H54 (cell line): Measurements from ENCODE around the gene ABTB2.

ENCODE experiments used
- DNase-seq: peaks from one replicate; pipeline ENCODE4 v3.0.0; 2011; ENCODE audit warnings: low spot score, mixed read lengths; ENCODE audit not compliant: insufficient read length
- FAIRE-seq: peaks from 3 replicates; lab custom pipeline; 2011; peaks lifted over from hg19 to GRCh38; lab: Jason Lieb, UNC
- POLR2A ChIP-seq: IDR thresholded peaks from 2 replicates; pipeline ENCODE4 v1.6.1; 2011; ENCODE audit warnings: low read depth, mild to moderate bottlenecking, low read length

ABTB2 gene

DNA sequence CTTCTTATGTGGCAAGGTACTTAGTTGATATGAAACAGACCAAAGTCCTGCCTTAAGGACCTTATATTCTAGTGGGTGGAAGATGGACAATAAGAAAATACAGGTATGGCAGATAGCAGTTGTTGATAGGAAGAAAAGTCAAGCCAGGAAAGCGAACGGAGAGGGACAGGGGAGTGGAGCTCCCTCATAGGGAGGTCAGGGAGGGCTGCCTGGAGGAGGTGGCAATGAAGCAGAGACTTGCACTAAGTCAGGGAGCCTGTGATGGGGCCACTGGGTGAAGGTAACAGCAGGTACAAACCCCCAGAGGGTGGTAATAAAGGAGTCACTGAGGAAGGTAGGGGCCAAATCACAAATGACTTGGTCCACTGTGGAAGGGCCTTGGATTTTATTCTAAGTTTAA lies 65.3 kb downstream of the ABTB2 start:
- FAIRE-seq (no peak), DNase-seq (no peak)
- TF ChIP-seq POLR2A: no peak

- no peak for TF ChIP-seq POLR2A
- no peak for FAIRE-seq
- no peak for DNase-seq
Observed at GRCh38 chr11:34292111-34292510, 65.7 kb downstream of the ABTB2 start.

DNA sequence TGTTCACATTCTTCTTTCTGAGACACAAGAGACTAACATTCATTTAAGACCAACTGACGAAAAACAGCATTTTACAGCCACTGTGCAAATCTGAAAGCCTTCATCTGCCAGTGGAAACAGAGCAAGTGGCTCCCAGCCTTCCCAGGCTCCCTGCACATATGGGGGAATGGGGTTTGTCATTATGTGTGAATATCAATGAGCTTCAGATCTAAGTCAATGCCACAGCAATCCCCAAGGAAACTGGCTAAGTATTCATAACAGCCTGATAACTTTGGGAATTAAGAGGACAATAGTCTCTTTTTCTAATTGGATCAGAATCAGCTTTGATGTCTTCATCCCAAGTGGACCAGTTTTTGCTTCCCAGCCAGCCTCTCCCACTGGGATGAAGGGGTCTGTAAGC lies 66.9 kb downstream of the ABTB2 start:
- FAIRE-seq (no peak), DNase-seq (no peak)
- TF ChIP-seq POLR2A: no peak

DNA sequence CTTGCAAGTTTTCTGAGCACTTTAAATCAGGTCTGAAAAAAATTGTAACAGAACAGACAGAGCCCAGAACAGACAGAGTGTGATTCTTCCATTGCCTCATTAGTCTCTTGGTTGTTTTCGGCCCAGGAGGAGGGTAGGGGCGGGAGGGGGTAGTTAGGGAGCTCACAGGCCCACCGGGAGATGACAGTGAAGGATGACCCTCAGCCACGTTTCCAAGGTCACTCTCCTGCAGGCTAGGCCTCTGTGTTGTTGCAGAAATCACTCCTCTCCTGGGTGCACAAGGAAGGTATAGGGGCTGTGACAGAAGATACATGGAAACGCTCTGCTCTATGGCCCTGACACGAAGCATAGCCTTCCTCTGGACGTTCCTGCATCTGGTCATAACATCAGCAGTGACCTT lies 69.3 kb downstream of the ABTB2 start:
- FAIRE-seq: no peak
- DNase-seq: no peak
- no peak for TF ChIP-seq POLR2A

GRCh38 chr11:34284811-34285481 lies 72.9 kb downstream of the ABTB2 start:
- TF ChIP-seq POLR2A: no peak
- FAIRE-seq: no peak
- DNase-seq: no peak

GRCh38 chr11:34284156-34284555 lies 73.7 kb downstream of the ABTB2 start:
- no peak for TF ChIP-seq POLR2A
- FAIRE-seq: no peak
- no peak for DNase-seq

DNA sequence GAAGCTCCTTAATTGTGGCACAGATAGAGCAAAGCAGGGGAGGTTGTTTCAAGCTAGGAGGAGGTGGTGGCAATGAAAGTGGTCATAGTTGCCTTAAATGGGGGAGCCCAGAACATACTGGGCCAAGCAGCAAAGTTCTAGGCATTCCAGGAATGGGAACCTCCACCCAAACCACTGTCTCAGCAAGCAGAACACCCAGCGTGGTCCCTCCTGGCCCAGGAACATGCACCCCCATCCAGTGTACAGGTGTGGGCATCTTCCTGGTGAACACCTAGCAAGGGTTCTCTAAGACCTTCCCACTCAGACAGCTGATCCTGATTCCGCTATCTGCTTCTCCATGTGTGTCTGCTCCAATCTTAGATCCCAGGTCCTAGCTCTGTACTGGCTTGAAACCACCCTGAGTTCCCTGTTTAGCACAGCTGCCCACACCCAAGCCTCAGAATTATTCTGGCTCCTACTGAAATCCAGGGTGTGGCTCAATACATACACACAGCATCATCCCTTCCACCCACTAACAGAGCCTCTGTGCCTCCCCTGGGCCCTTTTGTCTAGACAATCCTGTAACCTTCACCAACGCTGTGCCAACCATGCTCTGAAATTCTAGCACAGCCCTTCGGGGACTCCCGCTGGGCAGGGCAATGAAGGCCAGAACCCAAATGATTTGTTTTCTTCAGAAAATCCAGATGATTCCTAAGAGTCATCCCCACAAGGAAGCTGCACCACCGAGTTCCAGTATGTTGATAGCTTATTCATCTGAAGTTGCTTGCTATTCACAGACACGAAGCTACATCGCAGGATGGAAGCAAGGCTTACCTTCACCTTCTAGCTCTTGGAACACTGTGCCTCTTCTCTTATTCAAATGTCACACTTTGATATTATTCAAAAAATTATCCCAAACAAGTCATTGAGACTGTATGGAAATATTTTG lies 76.6 kb downstream of the ABTB2 start:
- DNase-seq (no peak), FAIRE-seq (no peak)
- TF ChIP-seq POLR2A: no peak

DNA sequence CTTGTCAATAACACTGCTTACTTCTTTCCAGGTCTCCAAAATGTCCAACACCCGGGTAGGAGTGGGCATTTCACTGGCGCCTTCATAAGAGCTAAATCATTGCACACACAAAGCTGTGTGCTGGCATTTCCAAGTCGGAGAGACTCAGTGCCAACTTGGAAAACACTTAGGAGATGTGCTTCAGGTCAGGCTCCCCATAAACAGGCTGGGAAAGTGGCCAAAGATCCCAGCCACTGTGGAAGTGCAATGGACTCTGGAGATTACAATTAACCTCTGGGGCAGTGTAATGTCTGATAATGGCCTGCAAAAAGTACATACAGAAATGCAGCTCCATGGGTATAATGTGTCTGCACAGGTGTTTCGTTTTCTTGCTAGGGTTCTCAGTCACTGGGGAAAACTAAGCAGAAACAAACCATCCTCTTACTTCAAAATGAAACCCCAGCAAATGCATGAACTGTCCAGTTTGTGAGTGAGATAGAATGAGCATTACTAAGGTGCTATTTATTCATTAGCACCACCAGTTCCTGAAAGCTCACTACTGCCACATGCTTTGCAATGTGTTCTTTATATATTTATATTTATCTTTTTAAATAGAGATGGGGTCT lies 79.0 kb downstream of the ABTB2 start:
- FAIRE-seq: no peak
- no peak for TF ChIP-seq POLR2A
- DNase-seq: no peak

- DNase-seq (no peak), FAIRE-seq (no peak)
- TF ChIP-seq POLR2A: no peak
Observed at GRCh38 chr11:34278175-34278574, 79.6 kb downstream of the ABTB2 start.

- DNase-seq: no peak
- FAIRE-seq: no peak
- TF ChIP-seq POLR2A: no peak
Observed at GRCh38 chr11:34277171-34277570, 80.6 kb downstream of the ABTB2 start.

DNA sequence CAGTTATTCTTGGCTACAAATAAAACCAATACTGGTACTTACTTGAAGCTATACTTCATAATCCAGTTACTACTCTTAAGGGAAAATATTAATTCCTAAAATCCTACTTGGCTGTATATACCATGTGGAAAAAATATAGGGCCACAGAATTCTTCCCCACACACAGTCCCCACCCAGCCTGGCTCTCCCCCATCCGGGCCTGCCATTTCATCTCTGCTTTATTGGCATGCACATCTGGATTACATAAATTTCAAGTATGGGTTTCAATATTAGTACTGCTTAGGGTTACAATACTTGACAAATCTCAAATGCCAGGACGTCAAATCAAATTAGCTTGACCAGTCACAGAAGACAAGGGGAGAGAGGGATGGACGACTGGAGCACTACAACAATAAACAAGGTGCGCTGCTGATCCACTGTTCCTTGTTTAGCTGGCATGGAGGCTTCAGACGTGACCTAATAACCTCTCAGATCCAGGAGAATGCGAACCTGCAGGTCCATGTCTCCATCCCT lies 81.4 kb downstream of the ABTB2 start:
- no peak for TF ChIP-seq POLR2A
- FAIRE-seq (no peak), DNase-seq (no peak)

- no peak for FAIRE-seq
- TF ChIP-seq POLR2A: no peak
Observed at GRCh38 chr11:34275486-34275885, 82.3 kb downstream of the ABTB2 start.

DNA sequence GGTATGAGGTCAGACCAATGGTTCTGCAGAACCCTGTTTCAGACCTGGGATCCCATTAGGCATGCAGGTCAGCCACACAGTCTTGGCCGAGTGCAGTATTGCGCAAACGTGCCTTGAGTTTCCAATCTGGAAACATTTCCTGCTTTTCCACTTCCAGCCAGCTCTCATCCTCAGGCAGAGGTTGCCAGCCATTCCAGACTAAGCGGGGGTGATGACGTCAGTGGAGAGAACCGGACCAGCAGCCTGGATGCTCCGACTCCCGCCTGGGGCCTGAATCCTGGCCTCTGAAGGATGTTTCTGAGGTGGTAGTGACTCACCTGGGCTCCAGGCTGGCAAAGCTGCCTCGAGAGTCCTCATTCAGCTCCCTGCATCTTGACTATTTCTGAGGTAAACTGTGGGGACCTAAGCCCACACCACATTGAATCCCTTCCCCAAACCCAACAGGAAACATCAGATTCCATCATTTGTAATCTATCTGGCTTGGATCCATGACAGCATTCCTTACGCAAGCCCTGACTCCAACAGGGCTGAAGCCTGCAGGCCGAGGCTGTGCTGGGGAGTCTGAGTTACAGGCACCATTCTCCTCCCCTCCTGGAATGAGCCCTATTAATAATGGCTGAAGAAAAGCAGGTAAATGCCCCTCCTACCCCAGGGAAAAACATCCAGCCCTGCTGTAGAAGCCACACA lies 83.0 kb downstream of the ABTB2 start:
- FAIRE-seq (peak; percentile 64), DNase-seq (peak; percentile 87)
- TF ChIP-seq POLR2A: no peak

More at GRCh38 chr11:34275486-34275885, 82.3 kb downstream of the ABTB2 start:
- no peak for DNase-seq
